ENCODE measurements around the gene VARS1.
"Not testable (repeated sequence)": the region's sequence is repeated elsewhere in the genome, so short reads cannot be mapped to it uniquely, and the experiment has no call there.

The VARS1 gene

DNA sequence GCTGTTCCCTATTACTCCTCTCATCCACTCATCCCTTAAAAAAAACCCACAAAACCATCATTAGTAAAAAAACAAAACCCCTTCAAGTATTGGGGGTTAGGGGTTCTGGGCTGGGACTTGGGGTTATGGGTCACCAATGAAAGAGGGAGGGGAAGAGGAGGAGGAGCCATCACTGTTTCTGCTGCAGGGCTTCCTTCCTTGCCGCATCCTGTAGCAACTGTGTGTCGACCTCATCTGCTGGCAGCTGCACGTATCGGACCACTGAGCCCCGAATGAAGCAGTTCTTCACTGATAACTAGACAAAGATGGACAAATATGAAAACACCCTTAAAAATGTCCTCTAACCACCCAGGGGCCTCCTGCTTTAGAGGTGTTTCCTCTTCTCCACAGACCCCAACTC is 2.0 kb upstream of the VARS1 start:
- no peak overlapping the region for H3K4me3 ChIP-seq (ENCODE audit: control insufficient read depth, low read depth, low read length)
- TF ChIP-seq, protein P1, sequence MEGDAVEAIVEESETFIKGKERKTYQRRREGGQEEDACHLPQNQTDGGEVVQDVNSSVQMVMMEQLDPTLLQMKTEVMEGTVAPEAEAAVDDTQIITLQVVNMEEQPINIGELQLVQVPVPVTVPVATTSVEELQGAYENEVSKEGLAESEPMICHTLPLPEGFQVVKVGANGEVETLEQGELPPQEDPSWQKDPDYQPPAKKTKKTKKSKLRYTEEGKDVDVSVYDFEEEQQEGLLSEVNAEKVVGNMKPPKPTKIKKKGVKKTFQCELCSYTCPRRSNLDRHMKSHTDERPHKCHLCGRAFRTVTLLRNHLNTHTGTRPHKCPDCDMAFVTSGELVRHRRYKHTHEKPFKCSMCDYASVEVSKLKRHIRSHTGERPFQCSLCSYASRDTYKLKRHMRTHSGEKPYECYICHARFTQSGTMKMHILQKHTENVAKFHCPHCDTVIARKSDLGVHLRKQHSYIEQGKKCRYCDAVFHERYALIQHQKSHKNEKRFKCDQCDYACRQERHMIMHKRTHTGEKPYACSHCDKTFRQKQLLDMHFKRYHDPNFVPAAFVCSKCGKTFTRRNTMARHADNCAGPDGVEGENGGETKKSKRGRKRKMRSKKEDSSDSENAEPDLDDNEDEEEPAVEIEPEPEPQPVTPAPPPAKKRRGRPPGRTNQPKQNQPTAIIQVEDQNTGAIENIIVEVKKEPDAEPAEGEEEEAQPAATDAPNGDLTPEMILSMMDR (conservative IDR thresholded peaks at IDR 0.05; ENCODE audit: control insufficient read depth, insufficient read depth, low read depth, low read length): no peak
- no peak for DNase-seq (ENCODE audit: low read depth)

DNA sequence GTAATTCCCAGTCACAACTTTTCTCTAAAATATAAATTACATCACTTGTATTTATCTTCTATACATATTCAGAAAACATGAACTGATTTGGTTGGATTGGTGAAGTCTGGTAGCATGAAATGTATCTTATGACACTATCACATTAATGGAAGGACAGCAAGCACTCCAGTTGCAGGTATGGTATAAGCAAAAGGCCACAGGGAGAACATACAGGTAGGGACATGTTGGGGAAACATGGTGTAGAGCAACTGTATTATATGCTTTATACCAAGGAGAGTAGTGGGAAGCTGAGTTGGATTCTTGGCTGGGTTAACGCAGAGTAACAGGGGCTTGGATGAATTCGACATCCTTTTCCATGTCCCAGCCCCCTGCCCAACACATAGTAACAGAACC is 1.4 kb upstream of the VARS1 start:
- TF ChIP-seq, protein P1 (conservative IDR thresholded peaks at IDR 0.05; ENCODE audit: control insufficient read depth, insufficient read depth, low read depth, low read length): no peak
- H3K4me3 ChIP-seq (ENCODE audit: control insufficient read depth, low read depth, low read length): no peak overlapping the region
- DNase-seq (ENCODE audit: low read depth): no peak

DNA sequence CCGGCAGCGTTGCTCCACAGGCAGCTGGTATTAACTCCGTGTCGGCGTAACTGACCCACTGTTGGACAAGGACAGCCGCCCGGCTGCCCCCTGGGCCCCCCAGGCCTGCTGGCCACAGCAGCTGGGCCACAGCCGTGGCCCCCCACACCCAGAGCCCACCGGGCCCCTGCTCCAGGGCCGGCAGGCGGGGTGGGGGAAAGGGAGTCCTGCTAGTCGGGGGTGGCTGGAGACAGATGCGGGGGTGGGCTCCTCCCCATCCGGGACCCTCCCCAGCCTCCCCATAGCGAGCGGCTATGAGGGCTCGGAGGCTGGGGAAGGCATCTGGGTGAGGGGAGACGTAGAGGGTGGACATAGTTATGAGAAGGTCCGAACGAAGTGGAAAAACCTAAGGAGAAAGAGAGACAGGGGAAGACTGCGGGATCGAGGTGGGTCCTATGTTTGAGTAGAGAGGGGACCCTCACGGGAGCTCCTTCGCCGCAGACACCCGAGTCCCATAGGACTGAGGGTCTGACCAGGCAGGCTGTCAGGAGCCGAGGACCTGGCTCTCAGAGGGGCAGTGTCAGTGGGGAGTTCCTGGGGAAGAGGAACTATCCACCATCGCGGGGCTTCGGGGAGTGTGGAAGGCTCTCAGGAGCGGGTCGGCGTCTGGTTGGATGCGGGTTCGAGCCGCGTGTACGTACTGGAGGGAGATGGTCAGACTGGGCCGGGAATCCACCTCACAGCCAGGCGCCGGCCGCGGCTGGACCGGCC is 511 bp downstream of the VARS1 start:
- peak overlapping the region; percentile 96 for H3K4me3 ChIP-seq (ENCODE audit: control insufficient read depth, low read depth, low read length)
- TF ChIP-seq, protein P1 (conservative IDR thresholded peaks at IDR 0.05; ENCODE audit: control insufficient read depth, insufficient read depth, low read depth, low read length): no peak
- DNase-seq (ENCODE audit: low read depth): no peak

DNA sequence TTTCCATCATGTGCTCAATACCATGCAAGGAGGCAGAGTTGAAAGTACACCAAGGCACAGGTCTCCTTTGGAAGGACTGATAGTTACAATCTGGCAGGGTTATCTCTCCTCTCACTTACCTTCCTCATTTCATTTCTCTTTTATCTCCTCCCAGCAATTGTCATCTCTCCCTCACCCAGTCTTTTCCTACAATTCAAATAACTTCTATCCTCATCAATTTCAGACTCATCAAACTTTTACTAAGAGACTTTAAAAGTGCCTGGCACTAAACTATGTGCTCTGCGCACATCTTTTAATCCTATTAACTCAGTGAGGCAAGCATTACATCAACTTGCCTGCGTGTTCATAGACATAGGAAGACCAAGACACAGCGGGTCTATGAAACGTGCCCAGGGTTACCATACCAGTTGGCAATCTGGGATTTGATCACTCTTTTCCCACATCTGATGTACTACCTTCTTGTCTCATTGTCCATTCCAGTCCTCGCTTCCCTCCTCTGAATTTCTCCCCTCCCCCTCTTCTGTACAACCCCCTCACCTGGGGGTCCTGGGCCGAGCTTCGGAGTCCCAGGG is 1.2 kb downstream of the VARS1 start:
- H3K4me3 ChIP-seq (ENCODE audit: control insufficient read depth, low read depth, low read length): peak overlapping the region; percentile 96
- TF ChIP-seq, protein P1 (conservative IDR thresholded peaks at IDR 0.05; ENCODE audit: control insufficient read depth, insufficient read depth, low read depth, low read length): no peak
- DNase-seq (ENCODE audit: low read depth): peak; percentile 45

DNA sequence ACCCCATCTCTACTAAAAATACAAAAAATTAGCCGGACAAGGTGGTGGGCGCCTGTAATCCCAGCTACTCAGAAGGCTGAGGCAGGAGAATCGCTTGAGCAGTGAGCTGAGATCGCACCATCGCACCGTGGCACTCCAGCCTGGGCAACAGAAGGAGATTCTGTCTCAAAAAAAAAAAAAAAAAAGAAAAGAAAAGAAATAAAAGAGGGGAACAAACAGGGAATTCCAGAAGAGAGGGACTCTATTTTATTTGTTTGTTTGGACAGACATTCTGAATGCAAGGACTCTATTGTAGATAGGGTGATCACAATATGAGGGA is 1.7 kb downstream of the VARS1 start:
- peak overlapping the region; percentile 96 for H3K4me3 ChIP-seq (ENCODE audit: control insufficient read depth, low read depth, low read length)
- DNase-seq (ENCODE audit: low read depth): not testable (repeated sequence)

DNA sequence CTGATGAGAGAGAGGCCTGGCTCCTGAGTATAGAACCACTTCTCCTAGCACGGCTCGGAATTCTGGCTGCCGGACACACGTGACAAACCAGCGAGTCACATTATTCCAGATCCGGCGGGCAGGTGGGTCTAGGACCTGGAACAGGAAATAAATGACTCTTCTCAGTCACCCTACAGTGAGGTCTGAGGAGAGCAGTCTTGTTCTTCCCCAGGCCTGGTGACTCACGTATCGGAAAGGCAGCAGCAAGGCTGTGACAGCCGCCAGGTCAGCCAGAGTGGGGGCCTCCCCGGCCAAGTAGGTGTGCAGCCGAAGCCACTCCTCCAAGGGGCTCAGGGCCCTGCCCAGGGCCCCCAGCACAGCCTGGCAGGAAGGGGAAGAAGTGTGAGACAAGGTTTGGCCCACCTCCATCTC is 2.8 kb downstream of the VARS1 start:
- no peak overlapping the region for H3K4me3 ChIP-seq (ENCODE audit: control insufficient read depth, low read depth, low read length)
- TF ChIP-seq, protein P1 (conservative IDR thresholded peaks at IDR 0.05; ENCODE audit: control insufficient read depth, insufficient read depth, low read depth, low read length): no peak
- peak; percentile 59 for DNase-seq (ENCODE audit: low read depth)

DNA sequence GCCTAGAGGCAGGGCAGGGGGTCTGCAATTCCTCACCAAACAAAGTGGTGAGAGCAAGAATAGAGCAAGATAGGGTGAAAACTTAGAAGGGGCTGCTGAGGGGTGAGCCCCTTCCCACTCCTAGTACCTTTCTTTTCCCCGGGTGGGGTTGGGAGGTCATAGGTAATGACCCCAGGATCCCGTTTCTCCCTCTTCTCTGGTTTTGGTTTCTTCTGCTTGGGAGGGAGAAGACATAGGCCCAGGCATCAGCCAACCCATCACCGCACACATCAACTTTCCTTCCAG is 3.5 kb downstream of the VARS1 start:
- no peak for DNase-seq (ENCODE audit: low read depth)
- TF ChIP-seq, protein P1 (conservative IDR thresholded peaks at IDR 0.05; ENCODE audit: control insufficient read depth, insufficient read depth, low read depth, low read length): no peak
- H3K4me3 ChIP-seq (ENCODE audit: control insufficient read depth, low read depth, low read length): no peak overlapping the region

All from fibroblast of mammary gland (primary cell).